NCI-H524 treated with DMSO at 0.1 percent for 48 hours (cell line): ENCODE measurements around the gene ALDOC.

Source experiments
- DNase-seq: peaks from one replicate; lab custom pipeline; 2025; lab: John Stamatoyannopoulos, UW

Gene ALDOC

DNA sequence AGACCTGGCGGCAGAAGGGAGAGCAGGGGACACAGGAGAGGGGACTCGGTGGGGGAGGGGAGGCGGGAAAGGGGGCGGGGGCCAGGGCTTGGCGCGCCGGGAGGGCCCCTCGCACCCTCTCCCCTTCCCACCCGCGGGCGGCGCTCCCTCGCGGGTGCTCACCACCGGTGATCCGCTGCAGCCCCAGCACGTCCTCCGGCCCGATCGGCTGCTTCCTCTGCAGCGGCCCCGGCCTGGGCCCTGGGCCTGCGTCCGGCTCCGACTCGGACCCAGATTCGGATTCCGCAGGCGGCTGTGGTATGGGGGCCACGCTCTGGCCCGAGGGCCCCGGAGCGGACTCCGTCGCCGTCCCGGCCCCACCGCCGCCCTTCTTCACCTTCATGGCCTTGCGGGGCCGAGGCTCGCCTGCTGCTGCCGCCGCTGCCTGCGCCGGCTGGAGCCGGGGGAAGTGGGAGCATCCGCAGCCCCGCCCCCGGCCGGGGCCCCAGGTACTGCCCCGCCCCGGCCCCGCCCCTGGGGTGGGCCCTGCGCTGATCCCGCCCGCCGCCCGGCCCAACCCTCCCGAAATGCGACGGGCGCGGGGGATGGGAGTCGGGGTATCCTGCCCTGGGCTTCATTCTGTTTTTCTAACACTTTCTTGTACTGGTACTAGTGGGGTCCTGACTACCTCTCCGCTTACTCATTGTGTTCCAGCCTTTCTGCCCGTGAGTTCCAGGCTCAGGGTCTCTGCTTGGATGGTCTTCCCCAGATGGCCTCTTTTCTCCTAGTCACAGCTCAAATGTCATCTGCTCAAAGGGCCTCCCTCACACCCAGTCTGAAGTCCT lies 24.3 kb downstream of the ALDOC start, which contains the start of gene UNC119:
Gene UNC119, minus strand, starts transcription at position 449 of the 824 bp plus-strand sequence. Its CDS starts 67 bp downstream, at position 382.
- peak; percentile 32 for DNase-seq

GRCh38 chr17:28551421-28552175 lies 25.1 kb downstream of the ALDOC start:
- no peak for DNase-seq

DNA sequence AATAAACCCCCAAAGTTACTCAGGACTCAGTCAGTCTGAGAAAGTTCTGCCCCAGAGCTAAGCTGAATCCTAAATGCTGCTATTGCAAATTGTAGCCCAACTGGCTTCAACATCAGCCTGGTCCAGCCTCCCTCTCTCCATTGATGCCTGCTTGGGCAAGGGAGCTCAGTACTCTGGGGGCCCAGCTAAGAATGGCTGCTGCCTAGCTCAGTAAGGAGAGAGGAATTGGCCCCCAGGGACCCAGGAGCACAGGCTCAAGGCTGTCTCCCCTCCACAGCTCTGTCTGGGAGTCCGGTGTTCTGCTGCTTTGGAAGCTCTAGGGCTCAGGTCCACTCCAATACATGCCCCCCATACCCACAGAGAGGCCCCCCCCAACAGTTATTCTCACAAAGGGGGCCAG lies 25.8 kb downstream of the ALDOC start:
- no peak for DNase-seq

GRCh38 chr17:28549236-28550132 lies 27.2 kb downstream of the ALDOC start:
- DNase-seq = no peak

DNA sequence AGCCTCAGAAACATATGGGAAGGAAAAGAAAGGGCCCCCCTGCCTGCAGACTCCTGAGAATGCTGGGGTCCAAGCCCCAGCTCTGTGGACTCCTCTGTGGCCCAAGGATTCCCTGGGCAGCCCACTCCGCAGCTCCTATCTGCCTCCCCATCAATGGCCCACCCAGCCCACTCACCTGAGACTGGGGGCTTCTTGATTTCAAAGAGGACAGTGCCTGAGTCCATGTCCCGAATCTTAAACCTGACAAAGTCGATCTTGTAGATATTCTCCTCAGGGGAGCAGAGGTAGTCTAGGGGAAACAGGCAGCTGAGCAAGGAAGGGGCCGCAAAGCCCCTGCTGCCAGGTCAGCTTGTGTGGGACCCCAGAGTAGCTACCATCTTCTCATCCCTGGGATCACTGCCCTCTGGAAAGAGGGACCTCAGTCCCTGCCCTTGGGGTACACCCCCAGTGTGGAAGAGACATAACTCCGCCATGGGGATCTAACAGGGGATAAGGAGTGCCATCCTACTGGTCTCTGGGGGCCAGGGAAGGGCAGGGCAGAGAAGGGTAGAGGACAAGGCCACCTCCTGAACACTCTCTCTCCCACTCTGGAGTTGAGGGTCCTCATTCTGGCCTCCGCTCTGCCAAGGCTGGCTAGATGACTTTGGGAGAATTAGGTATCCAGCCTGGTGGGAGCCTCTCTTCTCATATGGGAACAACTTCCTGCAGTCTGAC lies 28.1 kb downstream of the ALDOC start:
- no peak for DNase-seq

DNA sequence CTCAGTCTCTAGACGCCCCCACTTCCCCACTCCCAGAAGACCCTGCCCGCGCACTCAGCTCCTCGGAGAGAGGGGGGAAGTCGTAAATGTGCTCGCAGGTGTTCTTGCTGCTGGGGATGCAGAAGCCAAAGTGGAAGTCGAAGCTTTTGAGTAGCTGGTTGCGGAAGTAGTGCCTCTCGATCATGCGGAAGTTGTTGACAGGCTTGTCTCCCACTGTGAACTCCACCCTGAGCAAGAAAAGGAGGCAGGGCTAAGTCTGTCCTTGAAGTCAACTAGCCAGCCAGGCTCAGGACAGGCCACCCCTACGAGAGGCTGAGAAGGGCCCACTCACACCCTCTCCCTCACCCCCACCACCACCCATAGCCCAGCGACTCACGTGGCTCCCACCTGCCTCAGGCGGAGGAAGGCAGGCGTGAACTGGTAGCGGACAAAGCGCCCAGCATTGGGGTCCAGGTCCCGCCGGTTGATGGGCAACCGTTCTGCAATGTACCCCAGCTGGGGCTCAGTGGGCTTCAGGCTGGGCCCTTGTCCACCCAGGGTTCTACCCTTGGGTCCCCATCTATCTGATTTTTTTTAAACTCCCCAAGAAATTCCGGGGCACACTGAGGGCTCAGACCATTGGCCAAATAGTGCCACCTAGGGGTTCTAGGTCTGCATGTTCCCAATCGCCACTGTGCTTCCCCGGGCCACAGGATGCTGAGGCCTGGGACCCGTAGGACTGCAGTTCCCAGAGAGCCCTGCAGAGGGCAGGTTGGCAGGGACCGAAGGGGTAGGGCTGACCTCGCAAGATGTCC lies 28.9 kb downstream of the ALDOC start:
- DNase-seq = peak; percentile 47

DNA sequence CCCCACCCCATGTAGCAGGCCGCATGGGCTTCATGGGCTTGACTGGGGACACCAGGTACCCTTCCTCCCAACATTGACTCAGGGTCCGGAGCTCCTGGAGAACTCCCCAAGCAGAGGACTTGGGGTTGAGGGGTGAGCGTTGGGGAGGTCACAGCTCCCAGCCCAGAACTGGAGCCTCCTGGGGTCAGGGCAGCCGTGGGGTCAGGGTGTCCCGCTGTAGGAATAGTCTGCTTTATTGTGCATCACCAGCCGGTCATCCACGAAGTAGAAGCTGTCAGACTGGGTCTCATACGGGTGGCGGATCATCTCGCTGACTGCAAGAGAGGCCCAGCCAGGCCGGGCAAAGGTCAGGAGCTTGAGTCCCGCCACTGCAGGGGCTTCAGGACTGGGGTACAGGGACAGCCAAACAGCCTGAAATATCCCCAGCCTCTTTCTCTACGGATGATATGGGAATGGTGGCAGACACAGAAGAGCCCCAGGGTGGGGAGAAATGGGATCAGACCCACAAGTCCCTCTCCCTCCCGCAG lies 29.5 kb downstream of the ALDOC start:
- no peak for DNase-seq

DNA sequence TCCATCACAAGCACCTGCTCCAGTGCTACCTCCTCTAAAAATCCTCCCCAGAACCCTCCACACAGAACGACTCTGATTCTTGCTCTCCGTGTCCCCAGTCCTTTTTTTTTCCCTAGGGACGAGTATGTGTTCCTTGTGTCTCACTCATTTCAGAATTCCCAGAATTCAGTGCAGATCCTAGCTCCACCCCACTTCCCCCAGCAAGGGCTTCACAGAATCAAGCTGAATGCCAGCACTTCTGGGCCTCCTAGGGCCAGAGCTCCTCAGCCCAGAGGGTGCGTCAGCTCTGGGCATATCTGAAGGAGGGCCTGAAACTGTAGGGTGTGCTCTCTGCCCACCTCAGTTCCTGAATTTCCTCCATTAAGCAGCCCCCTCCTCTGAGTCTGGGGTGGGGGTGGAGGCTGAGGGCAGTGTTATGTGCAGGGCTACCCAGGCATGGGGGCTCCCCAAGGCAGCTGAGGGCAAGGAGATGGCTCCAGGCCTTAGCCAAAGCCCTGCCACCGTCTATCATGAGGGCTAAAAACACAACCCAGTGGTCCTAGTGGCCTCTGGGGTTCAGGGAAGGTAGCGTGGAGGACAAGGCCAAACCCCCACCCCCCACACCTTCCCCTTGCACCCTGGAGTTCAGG lies 30.8 kb downstream of the ALDOC start:
- DNase-seq = no peak

- no peak for DNase-seq
Observed at GRCh38 chr17:28545141-28545503, 31.6 kb downstream of the ALDOC start.

- no peak for DNase-seq
Observed at GRCh38 chr17:28544402-28545140, 32.1 kb downstream of the ALDOC start.

GRCh38 chr17:28541439-28541838 lies 35.3 kb downstream of the ALDOC start:
- no peak for DNase-seq

GRCh38 chr17:28540231-28540630 lies 36.5 kb downstream of the ALDOC start:
- no peak for DNase-seq

- DNase-seq = no peak
Observed at GRCh38 chr17:28538296-28538895, 38.3 kb downstream of the ALDOC start.

GRCh38 chr17:28537219-28537610 lies 39.5 kb downstream of the ALDOC start:
- no peak for DNase-seq

DNA sequence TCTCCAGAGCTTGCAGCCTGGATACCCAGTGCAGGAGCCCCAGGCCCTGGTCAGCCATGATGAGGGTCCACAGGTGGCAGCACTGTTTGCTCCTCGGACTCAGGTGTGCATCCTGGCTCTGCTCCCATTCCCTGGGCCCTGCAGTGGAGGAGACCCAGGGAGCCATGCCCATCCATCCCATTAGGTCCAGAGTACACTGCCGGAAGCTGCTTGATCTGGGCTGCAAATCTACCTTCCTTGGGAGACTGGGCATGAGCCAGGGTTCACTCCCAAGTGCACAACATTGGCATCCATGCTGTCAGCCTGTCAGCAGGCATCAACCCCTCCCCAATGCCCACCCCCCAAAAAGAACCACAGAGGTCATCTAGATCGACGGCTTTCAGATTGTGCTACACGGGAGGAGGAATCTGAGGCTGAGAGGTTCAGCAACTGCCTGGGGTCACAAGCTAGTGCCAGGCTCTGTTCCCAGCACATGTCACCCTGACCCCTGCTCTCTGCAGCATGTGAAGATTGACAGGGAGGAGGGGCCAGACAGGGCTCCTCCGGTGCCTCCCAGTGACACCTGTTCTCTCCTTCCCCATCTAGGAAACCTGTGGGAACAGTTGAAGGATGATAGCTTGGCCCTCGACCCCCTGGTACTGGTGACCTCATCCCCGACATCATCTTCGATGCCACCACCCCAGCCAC lies 40.0 kb downstream of the ALDOC start:
- no peak for DNase-seq

GRCh38 chr17:28534740-28535375 lies 41.8 kb downstream of the ALDOC start:
- DNase-seq = no peak

DNA sequence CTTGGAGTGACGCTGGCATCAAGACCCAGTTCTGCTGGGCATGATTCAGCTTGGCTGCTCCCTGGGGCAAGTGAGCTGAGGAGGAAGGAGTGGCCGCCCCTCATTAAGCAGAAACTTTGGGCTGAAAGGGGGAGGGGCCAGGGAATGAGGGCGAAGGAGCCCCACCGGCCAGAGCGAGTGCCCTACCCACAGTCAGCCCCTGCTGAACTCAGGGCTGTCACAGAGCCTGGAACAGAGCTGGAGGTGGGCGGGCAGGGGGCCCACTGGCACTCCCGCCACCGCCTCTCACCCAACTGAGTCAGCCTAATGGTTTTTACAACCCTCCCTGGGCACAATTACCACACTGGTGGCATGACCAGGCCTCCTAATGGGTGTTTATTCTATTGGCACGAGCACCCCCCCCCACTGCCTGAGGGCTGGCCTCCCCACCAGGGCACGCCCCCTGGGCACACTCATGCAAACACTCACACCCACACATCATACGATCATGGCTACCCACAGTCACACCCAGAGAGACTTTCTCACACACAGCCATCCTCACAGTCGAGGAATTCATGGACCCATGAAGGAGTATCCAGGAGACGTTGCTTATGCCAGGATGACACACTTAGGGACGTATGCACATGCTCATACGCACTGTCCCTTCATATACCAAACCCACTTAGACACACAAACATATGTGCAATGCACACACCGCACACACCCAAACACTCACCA lies 43.4 kb downstream of the ALDOC start:
- DNase-seq = no peak
